Activated CD4-positive, alpha-beta T cell treated with anti-CD3 and anti-CD28 coated beads, Interleukin-2, amount 50 U/mL, for 24 hours (primary cell): ENCODE results near the gene TCF12.

ENCODE experiments used
- DNase-seq, 2 donors: peaks; one replicate each; pipeline ENCODE4 v3.0.0-alpha.2; 2020; ENCODE audit warnings: low read depth in 1 of 2, low spot score in 1 of 2

TCF12 gene

DNA sequence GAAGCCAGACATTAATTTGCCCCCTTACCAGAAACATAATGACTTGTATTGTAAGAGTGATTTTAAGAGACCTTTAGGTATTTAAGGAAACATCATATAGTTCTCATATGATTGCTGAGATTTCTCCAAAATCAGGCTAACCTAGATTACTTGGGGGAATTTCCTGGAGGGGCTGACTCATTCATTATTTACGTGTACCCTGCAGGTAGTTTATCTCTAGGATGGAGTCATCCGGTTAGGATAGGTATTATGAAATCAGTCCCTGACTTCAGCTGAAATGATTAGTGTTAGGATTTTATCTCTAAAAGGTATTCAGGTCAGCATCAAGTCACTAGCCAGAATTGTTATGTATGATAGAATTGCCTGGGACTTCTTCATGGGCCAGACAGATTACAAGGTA is 97.5 kb downstream of the TCF12 start:
- DNase-seq, result no peak

GRCh38 chr15:57017024-57017423 is 98.6 kb downstream of the TCF12 start:
- no peak for DNase-seq

DNA sequence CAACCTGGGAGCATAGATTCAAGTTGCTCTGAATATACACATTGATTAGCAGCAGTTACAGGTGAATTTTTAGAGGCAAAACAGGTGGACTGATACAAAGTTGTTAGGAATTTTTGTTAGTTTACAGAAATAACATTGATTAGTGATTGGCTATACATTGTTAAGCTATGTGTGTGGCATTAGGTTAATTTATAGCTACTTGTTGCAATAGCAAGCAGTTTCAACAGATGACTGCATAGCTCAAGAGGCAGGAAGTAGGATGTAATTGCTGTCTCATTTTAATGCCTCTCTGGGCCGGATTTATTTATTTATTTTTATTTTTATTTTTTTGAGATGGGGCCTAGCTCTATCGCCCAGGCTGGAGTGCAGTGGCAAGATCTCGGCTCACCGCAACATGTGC is 99.7 kb downstream of the TCF12 start:
- DNase-seq, result no peak

DNA sequence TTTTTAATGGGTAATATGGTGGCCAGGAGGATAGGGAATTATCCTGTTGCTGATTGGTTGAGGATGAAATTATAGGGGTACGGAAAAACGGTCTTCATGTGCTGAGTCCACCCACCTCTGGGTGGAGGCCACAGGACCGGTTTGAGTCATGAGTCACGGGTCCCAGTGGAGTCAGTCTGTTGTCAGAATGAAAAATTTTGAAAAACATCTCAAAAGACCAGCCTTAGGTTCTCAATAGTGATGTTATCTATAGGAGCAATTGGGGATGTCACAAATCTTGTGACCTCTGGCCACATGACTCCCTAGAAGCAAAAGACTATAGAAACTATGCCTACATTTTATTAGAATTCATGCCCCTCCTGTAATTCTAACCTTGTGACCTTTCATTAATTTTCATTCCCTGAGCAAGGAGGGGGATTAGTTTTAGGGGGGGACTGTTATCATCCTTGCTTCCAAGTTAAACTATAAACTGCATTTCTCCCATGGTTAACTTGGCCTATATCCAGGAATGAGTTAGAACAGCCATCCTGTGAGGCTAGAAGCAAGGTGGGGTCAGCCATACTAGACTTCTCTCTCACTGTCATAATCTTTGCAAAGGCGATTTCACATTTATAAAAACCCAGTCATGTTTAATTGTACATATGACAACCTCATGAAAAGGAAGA is 101.2 kb downstream of the TCF12 start:
- no peak for DNase-seq

DNA sequence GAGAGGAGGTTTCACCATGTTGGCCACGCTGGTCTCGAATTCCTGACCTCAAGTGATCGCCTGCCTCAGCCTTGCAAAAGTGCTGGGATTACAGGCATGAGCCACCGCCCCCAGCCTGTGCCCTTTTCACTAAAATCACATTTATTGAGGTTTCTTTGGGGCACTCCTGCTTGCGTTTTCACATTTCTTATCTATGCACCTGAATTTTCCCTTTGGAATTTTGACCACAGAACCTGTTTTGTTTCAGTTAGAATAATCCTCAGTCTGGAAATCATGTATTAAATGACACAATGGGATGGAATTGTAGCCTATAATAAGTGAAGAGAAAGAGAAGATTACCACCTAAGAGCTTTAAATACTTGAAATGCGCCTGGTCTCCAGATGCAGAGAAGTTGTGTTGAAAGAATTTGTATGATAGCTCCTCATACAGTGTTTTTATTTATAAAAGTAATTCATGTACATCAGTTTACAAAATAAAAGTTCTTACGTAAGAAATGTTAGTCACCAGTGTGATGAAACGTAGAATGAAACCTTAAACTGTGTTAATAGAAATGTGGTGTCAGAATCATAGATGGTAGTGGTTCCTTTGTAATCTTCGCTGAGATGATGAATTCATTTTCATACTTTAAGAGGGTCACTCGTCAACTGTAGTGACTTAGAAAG is 107.0 kb downstream of the TCF12 start:
- no peak for DNase-seq

DNA sequence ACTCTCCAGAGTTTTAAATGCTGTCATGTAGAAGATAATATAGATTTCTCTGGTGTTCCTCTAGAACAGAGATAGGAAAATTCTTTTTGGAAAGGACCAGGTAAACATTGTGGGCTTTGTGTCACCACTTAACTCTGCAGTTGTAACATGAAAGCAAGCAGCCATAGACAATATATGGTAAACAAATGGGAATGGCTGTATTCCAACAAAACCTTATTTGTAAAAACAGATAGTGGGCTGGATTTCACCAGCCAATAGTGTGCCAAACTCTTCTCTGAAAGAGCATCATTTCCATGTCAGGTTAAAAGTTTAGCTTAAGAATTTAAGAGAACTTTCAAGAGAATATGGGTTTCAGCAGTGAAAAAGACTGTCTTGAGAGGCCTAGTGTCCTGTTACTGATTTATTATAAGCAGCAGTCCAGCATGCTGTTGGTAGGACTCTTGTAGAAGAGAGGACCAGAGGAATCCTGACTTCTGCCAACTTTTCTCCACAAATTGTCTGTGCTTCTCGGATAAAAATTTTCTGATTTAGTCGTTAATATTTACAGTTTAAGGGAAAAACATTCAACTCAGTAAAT is 107.7 kb downstream of the TCF12 start:
- DNase-seq, result no peak

GRCh38 chr15:57027596-57027995 is 109.2 kb downstream of the TCF12 start:
- no peak for DNase-seq

- no peak for DNase-seq
These were observed 109.7 kb downstream of the TCF12 start for GRCh38 chr15:57028176-57028575.

DNA sequence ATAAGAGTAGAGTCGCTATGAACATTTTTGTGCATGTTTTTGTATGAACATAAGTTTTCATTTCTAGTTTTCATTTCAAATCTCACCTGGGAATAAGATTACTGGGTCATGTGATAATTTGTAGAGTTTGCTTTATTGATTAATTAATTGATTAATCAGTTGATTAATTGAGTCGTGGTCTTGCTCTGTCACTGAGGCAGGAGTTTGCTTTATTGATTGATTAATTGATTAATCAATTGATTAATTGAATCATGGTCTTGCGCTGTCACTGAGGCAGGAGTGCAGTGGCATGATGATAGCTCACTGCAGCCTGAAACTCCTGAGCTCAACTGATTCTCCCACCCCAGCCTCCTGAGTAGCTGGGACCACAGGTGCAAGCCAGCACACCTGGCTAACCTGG is 111.6 kb downstream of the TCF12 start:
- DNase-seq, result no peak

- no peak for DNase-seq
These were observed 112.6 kb downstream of the TCF12 start for GRCh38 chr15:57031082-57031481.

GRCh38 chr15:57031605-57032004 is 113.2 kb downstream of the TCF12 start:
- DNase-seq, result no peak

GRCh38 chr15:57032338-57032737 is 113.9 kb downstream of the TCF12 start:
- no peak for DNase-seq

- DNase-seq, result no peak
These were observed 115.4 kb downstream of the TCF12 start for GRCh38 chr15:57033715-57034439.

DNA sequence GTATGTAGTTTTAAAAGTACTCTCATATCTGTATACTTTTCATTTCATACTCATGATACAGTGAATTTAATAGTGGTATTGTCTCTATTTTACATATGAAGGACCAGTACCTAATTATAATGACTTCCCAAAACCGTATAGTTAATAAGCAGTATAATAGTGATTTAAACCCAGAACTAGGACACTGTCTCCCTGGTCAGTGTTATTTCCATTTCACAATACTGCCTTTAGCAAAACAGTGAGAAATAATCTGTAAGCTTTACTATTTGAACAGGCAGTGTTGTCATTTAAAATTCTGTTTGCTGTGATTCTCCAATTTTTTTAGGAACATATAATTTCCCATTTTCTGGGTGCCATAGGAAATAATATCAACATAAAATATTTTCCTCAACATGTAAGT is 116.2 kb downstream of the TCF12 start:
- DNase-seq, result no peak

DNA sequence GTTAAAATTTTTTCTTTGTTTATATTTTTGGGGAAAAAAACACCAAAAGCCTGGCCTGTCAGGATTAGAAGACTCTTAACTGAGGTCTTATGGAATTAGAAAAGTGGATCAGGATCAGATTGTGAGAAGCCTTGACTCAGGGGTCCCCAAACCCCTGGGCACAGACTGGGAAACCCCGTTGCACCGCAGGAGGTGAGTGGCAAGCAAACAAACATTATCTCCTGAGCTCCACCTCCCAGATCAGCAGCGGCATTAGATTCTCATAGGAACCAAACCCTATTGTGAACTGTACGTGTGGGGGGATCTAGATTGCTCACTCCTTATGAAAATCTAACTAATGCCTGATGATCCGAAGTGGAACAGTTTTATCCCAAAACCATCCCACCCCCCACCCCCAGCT is 117.2 kb downstream of the TCF12 start:
- no peak for DNase-seq

- DNase-seq, result no peak
These were observed 117.9 kb downstream of the TCF12 start for GRCh38 chr15:57036352-57036751.

DNA sequence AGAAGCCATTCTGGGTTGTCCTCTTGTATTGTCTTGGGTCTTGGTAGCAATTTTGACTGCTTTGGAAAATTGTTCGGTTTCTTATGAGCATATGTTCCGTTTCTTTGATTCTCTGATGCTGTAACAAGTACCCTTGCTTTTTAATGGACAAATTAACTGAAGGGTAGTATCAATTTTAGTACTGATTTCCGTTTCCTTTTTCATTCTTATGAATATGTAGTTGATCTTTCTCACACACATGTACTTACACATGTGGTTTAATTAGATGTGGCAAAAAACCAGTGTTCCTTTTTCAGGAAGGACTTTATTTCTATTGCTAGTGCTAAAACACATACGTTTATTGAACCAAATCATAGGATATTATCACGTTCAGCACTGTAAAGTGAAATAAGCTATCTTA is 119.1 kb downstream of the TCF12 start:
- no peak for DNase-seq

- no peak for DNase-seq
These were observed 119.6 kb downstream of the TCF12 start for GRCh38 chr15:57038040-57038439.

DNA sequence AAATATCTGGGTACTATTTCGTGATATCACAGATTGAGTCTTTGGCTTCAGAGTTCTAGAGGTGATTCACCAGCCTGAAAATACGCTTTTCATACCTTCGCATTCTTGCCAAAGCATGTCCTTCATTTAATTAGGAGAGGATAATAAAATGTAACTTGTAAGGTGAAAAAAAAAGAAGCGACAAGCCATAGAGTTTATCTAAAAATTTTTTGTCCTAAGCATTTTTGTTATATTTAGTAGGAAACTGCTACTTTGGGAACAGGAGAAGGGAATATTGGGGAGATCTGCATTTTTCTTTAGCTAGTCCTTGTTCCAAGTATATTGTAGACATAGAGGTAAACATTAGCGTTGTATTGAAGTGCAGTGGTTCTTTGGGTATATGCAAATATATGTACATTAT is 120.1 kb downstream of the TCF12 start:
- no peak for DNase-seq

- no peak for DNase-seq
These were observed 123.0 kb downstream of the TCF12 start for GRCh38 chr15:57041416-57041815.

- no peak for DNase-seq
These were observed 125.7 kb downstream of the TCF12 start for GRCh38 chr15:57044072-57044702.

DNA sequence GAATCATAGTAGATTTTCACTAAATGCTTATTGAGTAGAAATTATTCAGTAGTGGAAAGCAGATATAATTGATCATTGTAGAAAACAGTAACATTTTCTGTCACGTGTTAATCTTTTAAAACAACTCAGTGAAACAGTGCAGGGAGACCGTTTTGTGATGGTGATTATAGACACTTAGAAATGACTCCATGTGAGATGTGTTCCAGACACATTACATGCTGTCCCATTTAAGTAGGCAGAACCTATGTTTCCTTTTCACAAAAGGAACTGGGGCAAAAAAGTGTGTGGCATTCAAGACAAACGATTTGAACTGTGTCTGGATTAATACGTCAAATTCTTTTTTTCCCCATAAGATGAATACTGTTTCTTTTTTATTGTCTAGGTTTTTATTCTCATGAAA is 126.5 kb downstream of the TCF12 start:
- DNase-seq, result no peak
